Smooth muscle cell (in vitro differentiated cells): ENCODE measurements around the gene TAAR8. TPM values are rescaled to one million over a fixed set of nuclear protein-coding genes. Genes with fewer than 3 reads are reported as not detected.

Source experiments
- DNase-seq: peaks from one replicate; lab custom pipeline; 2025; ENCODE audit not compliant: unreplicated experiment; lab: John Stamatoyannopoulos, UW
- H2AFZ ChIP-seq: fragments of 200-600 bp; sonication (generic); 2 replicates; pipeline ENCODE4 v1.6.0; 2016; ENCODE audit warnings: antibody characterized with exemption, low read depth, mild to moderate bottlenecking
- H3F3A ChIP-seq: fragments of 200-600 bp; sonication (generic); 2 replicates; pipeline ENCODE4 v1.6.0; 2017; ENCODE audit warnings: antibody characterized with exemption, low read depth
- H3K27ac ChIP-seq: fragments of 200-600 bp; sonication (generic); 2 replicates; pipeline ENCODE4 v1.5.1; 2016; ENCODE audit warnings: low read depth, mild to moderate bottlenecking
- H3K27me3 ChIP-seq: fragments of 200-600 bp; sonication (generic); 2 replicates; pipeline ENCODE4 v1.6.1; 2016; ENCODE audit warnings: low read depth, mild to moderate bottlenecking
- H3K36me3 ChIP-seq: fragments of 200-600 bp; sonication (generic); 2 replicates; pipeline ENCODE4 v1.5.1; 2016; ENCODE audit warnings: low read depth
- H3K4me1 ChIP-seq: fragments of 200-600 bp; sonication (generic); 2 replicates; pipeline ENCODE4 v1.5.1; 2016; ENCODE audit warnings: low read depth
- H3K4me2 ChIP-seq: fragments of 200-600 bp; sonication (generic); 2 replicates; pipeline ENCODE4 v1.6.0; 2016; ENCODE audit warnings: mild to moderate bottlenecking
- H3K4me3 ChIP-seq: fragments of 200-600 bp; sonication (generic); 2 replicates; pipeline ENCODE4 v1.5.1; 2016; ENCODE audit warnings: mild to moderate bottlenecking
- H3K79me2 ChIP-seq: fragments of 200-600 bp; sonication (generic); 2 replicates; pipeline ENCODE4 v1.6.0; 2016; ENCODE audit warnings: low read depth, mild to moderate bottlenecking
- H3K9ac ChIP-seq: fragments of 200-600 bp; sonication (generic); 2 replicates; pipeline ENCODE4 v1.6.0; 2016; ENCODE audit warnings: low read depth
- H3K9me3 ChIP-seq: fragments of 200-600 bp; sonication (generic); replicated peaks from 2 replicates; pipeline ENCODE4 v1.5.1; 2016; ENCODE audit warnings: low read depth
- H4K20me1 ChIP-seq: fragments of 200-600 bp; sonication (generic); 2 replicates; pipeline ENCODE4 v1.6.0; 2016; ENCODE audit warnings: low read depth
- WGBS: methylation state at CpG from one replicate; pipeline ENCODE4 v1.1.7; 2016; ENCODE audit warnings: low lambda C conversion rate; 5-methylcytosine and 5-hydroxymethylcytosine counted together
- polyA plus RNA-seq: library from polyadenylated mRNA; unstranded; fragments of >200 nt; fragmentation: Nextera tagmentation; extraction: Ambion mirVana; gene quantifications from 2 replicates; pipeline ENCODE4 v1.2.1, GENCODE V29; 2016
- total RNA-seq: library from RNA; depleted of rRNA; stranded (reverse); fragments of >200 nt; gene quantifications from 2 replicates; pipeline ENCODE4 v1.2.3, GENCODE V29; 2014
- TF ChIP-seq, protein P1 (sequence below): fragments of 200-600 bp; sonication (generic); IDR thresholded peaks from 2 replicates; pipeline ENCODE4 v1.5.1; 2017; ENCODE audit warnings: borderline replicate concordance, mild to moderate bottlenecking, antibody characterized with exemption; ENCODE audit not compliant: insufficient read depth, poor library complexity, severe bottlenecking

TAAR8 gene
- total and polyA plus RNA-seq, 2 experiments from 2014 or later, result not detected

DNA sequence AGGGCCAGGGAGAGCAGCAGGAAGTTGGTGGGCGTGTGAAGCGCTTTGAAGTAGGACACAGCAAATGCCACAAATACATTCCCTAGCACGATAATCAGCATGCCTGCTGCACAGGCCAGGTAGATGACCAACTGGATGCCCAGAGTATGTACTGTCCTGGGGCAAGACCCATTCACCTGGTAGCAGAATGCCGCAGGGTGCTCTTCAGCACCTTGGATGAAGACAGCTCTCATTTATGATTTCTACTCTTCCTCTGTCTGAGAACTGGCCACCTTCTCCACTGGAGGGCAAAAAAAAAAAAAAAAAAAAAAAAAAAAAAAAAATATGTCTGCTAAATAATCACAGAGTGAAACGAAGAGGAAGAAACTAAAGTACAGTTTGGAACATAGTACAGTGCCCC lies 37.0 kb downstream of the TAAR8 start, which contains the start of gene TAAR5:
Gene TAAR5 (minus strand): TSS at position 288 of the 400 bp plus-strand sequence. CDS start 55 bp downstream, at position 233.
- Histone ChIP-seq H3K9ac (no peak within 1 kb of the TSS), H3F3A (no peaks in the 10 kb centered on the region), H3K4me1 (no peaks in the 10 kb centered on the region), H3K4me3 (no peak within 1 kb of the TSS), H3K27me3 (peaks cover 7% of the 10 kb centered on the region), H2AFZ (no peak within 1 kb of the TSS), H3K9me3 (no peaks in the 10 kb centered on the region), H3K27ac (no peak within 1 kb of the TSS), H3K36me3 (no peaks in the 10 kb centered on the region), H3K4me2 (no peak within 1 kb of the TSS), H4K20me1 (no peaks in the 10 kb centered on the region), H3K79me2 (no peaks in the 10 kb centered on the region)
- no peak for DNase-seq
- TF ChIP-seq, protein P1, sequence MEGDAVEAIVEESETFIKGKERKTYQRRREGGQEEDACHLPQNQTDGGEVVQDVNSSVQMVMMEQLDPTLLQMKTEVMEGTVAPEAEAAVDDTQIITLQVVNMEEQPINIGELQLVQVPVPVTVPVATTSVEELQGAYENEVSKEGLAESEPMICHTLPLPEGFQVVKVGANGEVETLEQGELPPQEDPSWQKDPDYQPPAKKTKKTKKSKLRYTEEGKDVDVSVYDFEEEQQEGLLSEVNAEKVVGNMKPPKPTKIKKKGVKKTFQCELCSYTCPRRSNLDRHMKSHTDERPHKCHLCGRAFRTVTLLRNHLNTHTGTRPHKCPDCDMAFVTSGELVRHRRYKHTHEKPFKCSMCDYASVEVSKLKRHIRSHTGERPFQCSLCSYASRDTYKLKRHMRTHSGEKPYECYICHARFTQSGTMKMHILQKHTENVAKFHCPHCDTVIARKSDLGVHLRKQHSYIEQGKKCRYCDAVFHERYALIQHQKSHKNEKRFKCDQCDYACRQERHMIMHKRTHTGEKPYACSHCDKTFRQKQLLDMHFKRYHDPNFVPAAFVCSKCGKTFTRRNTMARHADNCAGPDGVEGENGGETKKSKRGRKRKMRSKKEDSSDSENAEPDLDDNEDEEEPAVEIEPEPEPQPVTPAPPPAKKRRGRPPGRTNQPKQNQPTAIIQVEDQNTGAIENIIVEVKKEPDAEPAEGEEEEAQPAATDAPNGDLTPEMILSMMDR, result no peak
- WGBS, result 85% methylated on average over 5 of the region's 5 CpGs

DNA sequence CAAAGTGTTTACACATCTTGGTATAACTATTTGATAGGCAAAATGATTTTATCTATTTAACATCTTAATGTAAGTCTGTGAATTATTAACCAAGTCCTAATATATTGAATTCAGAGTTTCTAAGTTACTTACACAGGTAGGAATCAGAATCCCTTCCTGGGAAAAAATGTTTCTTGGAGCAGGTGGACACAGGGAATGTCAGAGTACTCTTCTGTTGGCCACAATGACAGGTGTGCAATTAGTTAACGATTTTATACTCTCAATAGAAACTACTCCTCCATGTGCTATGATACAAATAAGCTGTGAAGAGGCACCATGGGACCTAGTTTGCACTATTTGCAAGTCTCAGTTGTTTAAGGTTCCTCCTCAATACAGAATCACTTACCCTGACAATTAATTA lies 37.9 kb downstream of the TAAR8 start:
- Histone ChIP-seq H3K27me3 (peaks cover 7% of the 10 kb centered on the region), H3K79me2 (no peaks in the 10 kb centered on the region), H3K9me3 (no peaks in the 10 kb centered on the region), H3K4me3 (no peak overlapping the region), H2AFZ (no peak overlapping the region), H3K4me1 (no peaks in the 10 kb centered on the region), H3K27ac (no peak overlapping the region), H3K36me3 (no peaks in the 10 kb centered on the region), H4K20me1 (no peaks in the 10 kb centered on the region), H3K4me2 (no peak overlapping the region), H3F3A (no peaks in the 10 kb centered on the region), H3K9ac (no peak overlapping the region)
- TF ChIP-seq, protein P1, result no peak
- 78% methylated on average over 1 of the region's 1 CpG for WGBS
- no peak for DNase-seq

- DNase-seq, result no peak
- H3F3A ChIP-seq, result no peaks in the 10 kb centered on the region
- H3K4me2 ChIP-seq, result no peak overlapping the region
- no peak overlapping the region for H3K27ac ChIP-seq
- no peak overlapping the region for H3K4me3 ChIP-seq
- H3K9me3 ChIP-seq, result no peaks in the 10 kb centered on the region
- no peaks in the 10 kb centered on the region for H3K36me3 ChIP-seq
- H4K20me1 ChIP-seq, result no peaks in the 10 kb centered on the region
- H3K27me3 ChIP-seq, result peaks cover 7% of the 10 kb centered on the region
- no peak overlapping the region for H2AFZ ChIP-seq
- no peaks in the 10 kb centered on the region for H3K79me2 ChIP-seq
- no peak overlapping the region for H3K9ac ChIP-seq
- WGBS, result 90% methylated on average over 2 of the region's 2 CpGs
- no peaks in the 10 kb centered on the region for H3K4me1 ChIP-seq
- TF ChIP-seq, protein P1, result no peak
Observed at GRCh38 chr6:132592855-132593254, 40.4 kb downstream of the TAAR8 start.

GRCh38 chr6:132596201-132596600 lies 43.7 kb downstream of the TAAR8 start:
- H3K9me3 ChIP-seq, result no peaks in the 10 kb centered on the region
- no peak overlapping the region for H3K4me2 ChIP-seq
- no peaks in the 10 kb centered on the region for H3K79me2 ChIP-seq
- H3K27me3 ChIP-seq, result peaks cover 9% of the 10 kb centered on the region
- TF ChIP-seq, protein P1, result no peak
- H2AFZ ChIP-seq, result no peak overlapping the region
- no peaks in the 10 kb centered on the region for H3K36me3 ChIP-seq
- no peak overlapping the region for H3K27ac ChIP-seq
- no peak for DNase-seq
- WGBS, result 87% methylated on average over 6 of the region's 6 CpGs
- H3F3A ChIP-seq, result no peaks in the 10 kb centered on the region
- H3K4me1 ChIP-seq, result no peaks in the 10 kb centered on the region
- no peak overlapping the region for H3K9ac ChIP-seq
- H3K4me3 ChIP-seq, result no peak overlapping the region
- no peaks in the 10 kb centered on the region for H4K20me1 ChIP-seq
